GM21360 (cell line): ENCODE measurements around the gene AOPEP.

ENCODE experiments used
- ATAC-seq: cut with Tn5 transposase; IDR thresholded peaks from one replicate; pipeline ENCODE4 v1.9.1; 2021; ENCODE audit warnings: mild to moderate bottlenecking, moderate library complexity; ENCODE audit not compliant: unreplicated experiment

AOPEP gene

DNA sequence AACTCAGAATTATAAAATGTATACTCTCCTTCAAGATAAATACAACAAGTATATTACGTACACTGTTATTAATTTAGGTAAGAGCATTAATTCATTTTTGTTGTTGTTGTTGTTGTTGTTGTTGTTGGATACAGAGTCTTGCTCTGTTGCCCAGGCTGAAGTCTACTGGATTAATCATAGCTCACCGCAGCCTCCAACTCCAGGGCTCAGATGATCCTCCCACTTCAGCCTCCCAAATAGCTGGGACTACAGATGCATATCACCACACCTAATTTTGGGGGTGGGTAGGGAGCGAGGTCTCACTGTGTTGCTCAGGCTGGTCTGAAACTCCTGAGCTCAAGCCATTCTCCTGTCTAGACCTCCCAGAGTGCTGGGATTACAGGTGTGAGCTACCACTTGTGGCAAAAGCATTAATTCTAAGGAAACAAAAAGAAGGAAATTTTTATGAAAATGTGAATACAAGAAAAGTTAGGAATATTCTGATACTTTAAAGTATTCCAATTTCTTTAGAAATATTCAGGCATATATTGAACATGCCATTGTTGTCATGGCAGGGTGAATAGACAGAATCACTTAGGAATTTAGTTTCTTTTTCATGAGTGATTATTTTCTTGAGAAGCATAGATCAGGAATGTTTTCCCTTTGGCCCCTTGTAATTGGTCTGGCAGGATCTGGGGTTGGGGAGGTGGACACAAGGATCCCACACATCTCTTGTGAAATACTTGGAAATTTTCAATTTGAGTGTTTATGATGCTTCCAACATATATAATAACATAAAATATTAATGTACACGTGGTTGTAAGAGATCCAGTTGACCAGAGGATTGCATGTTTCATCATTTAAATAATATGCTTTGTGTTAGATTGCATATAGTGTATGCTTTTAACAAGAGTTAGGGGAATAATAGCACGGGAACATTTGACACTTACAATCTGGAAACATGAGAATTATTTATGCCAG lies 327.4 kb downstream of the AOPEP start:
- ATAC-seq, result no peak

DNA sequence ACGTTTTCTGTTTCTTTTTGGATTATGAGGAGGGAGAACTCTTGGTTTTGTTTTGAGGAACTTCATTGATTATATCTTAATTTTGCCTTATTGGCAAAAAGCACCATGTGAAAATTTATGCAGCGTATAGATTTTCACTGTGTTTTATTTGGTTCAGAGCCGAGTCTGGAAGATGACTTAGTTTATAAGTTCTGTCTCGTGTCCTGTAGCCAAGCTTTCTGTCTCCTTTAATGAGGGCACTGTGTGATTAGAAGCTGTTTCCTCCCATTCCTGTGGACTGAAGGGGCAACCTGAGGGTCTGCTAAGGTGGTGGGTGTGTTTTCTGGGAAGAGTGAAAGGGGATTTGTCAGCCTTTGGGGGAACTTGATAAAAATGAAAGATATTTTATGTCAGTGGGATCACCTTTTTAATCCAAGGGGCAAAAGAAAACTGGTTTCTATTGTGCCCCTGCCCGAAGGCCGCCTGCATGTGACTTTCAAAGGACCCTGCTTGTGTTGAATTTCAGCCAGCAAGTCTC lies 328.9 kb downstream of the AOPEP start:
- ATAC-seq, result no peak

DNA sequence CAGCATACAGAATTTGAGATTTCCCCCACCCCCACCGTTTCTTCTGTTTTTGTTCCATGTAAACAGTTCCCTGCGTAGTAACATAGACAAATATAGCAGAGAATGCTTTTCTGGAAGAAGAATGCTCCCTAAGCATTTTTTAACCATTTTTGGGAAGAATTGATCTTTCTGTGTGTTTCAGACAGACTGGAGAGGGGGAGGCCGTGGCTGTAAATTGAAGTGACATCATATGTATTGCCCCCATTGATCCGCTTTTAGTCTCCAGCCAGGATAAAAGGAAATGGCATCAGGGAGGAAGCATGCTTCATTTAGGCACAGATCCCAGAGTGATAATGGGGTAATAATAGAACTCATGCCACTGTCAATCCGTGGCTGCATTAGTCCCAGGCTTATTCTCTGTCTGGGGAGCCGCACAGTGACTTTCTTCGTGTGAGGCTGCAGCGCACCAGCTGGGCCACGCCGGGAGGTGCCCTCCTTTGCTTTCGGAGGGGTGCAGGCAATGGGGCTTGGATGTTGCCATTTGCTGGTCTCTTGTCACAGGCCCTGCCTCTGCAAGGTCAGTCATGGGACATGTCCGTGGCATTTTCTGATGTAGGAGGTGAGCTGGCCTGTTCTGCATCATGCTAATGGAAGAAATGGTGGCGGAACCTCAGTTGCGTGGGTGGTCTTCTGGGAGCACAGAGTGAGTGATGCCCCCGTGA lies 329.5 kb downstream of the AOPEP start:
- ATAC-seq, result no peak

DNA sequence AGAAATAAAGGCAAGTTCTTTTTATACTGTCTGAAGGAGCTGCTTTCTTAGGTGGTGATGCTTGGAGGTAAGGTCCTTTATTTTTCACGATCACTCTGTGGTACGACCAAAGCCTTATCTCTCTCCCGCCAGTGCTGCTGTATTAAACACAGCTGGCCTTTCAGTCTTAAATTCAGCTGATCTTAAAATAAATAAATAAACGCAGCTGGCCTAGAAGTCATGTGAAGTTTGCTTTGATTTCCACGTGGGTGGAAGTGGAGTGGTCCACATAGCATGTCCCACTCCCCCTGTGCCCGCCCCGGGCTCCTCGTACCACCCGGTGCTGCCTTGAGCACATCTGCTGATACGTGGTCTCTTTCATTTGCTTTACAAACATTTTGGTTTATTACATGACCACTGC lies 330.6 kb downstream of the AOPEP start:
- ATAC-seq, result no peak

DNA sequence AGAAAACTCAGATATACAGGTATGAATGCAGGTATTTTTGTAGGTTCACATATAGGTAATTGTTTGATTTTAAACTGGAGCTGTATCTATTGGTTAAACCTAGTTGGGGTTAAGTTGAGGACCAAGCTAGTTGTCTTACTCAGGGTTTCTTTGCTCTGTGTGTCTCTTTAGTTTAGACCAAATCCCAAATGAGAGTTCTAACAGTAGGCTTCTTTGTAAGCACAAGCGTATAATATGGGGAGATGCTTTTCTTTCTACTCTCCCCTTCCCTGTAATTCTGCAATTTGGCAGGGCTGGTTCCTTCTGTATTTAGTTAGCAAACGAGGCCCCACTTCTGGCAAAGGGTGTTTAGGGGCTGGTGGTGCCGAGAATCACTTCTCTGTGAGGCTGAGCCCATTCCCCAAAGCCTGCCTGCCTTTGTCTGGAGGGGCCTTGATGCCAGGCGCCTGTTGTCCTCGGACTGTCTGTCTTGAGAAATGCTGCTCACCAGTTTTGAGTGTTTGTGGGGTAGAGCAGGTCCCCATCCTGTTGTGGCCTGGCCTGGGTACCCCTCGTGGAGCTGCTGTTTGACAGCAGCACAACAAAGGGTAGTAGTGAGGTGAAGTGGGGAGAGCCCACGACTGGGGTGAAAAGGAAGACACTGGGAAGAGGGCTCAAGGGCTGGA lies 331.8 kb downstream of the AOPEP start:
- ATAC-seq, result no peak

DNA sequence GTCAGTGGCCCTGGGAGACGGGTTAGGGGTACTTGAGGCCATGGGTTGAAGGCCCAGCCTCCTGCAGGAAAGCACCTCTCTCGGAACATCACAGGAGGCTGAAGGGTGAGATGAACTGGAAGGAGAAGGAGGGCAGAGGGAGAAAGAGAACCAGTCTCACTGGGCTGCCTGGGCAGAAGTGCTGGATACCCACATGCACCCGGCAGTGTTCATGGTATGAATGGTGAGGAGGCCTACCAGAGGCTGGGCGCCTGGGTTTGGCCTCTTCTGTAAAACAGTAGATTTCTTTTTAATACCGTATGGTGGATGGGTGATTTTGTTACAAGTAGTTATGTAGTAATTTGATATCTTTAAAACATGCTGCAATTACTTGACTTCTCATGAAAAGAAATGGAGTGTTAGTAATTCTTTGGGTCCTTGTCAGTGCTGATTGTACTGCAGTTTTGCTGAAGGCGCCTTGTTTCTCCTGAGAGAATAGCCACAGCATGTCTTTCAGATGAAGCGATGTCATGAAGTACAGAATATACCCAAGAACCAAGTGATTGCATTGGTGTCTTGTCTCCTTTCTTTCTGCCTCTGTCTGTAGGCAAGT lies 332.4 kb downstream of the AOPEP start:
- ATAC-seq, result no peak

DNA sequence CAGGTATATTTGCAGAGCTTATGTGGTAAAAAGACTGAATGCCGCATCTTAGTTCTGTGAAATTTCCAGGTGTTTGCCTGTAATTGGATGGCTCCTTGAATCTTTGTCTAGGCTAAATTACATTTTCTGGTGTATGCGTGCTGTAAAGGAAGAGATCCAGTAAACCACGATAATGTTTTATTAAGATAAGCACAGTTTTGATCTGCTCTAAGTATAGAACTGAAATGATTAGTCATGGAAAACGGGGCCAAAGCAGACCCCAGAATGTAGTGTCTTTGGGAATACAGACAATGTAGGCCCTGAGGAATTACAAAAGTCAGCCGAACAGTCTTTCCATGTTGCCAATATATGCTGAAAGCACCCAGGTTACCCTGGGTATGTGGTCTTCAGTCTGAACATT lies 333.7 kb downstream of the AOPEP start:
- ATAC-seq, result no peak

DNA sequence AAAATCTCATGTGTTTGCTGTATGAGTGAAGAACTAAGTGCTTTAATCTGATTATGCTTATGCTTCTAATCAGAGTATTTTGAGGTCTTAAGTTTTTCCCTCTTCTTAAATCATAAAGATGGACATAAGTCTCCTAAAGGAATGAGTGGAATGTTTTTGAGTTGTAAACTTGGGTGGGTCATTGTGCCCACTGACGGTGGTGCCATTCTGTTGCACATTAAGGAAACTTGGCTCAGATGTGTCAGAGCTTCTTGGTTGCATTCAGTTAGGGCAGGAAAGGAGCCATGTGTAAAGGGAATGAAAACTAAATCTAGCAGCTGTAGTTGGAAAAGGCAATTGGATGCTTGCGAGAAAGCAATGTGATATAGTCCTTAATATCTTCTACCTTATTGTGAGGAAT lies 334.4 kb downstream of the AOPEP start:
- ATAC-seq, result no peak

DNA sequence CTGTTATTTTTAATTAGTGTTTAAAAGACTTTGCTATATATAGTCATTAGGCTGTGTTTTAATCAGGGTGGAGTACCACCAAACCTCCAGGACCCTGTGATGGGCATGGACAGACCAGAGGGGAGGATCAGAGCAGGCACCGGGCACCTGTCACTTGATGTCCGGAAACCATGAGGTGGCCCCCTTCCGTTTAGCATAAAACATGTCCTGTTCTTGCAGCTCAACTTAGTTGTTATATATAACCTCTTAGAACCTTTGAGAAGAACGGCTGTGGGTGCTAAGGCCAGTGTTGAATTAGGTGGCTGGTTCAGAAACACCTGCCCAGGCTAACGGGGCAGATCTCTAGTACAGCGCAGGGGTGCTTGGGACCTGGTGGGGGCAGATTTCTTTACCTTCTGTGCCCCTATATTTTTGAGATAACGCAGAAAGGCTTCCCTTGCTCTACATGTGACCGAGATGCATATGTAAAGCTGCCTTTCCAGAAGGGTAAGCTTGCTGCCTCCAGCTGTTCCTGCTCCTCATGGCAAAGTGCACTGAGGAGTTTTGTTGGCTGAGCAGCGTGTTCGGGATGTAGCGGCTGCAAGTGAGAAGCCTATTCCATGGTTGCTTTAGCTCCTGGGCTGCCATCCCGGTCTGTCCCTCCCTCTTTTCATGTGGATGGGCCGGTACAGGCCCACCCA lies 335.6 kb downstream of the AOPEP start:
- ATAC-seq, result no peak

DNA sequence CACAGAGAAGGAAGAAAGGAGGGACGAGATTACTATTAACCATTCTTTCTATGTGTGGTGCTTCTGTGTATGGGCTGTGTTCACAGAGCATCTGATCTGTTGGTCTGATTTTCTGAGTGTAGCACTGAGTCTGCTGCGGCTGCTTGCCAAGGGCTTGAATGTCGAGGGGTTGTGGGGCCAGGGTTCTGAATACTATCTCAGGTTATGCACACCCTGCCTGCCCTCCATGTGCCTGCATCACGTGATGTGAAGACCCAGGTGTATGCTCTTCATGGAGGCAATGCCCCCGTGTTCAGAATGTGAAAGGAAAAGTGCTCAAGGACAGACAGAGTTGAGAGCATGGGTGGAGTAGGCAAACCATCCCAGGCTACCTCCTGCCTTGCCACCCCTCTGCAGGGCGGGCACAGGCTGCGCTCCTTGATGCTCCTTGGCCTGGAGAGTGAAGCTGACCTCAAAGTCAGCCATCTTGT lies 336.1 kb downstream of the AOPEP start:
- no peak for ATAC-seq

DNA sequence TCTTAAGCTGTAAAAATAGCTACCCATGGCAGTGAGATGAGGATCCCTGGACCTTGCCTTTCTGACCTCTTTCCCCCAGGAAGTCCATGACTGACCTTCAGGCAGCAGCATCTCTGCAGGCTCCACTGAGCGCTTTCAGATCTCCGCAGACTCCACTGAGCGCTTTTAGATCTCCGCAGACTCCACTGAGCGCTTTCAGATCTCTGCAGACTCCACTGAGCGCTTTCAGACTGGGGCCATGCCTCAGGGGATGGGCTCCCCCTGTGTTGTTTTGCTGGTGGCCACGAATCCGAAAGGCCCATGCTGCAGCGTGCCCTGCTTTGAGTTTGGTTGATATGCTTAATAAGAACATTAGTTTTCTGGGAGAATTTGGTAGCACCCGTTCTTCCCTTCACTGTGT lies 336.8 kb downstream of the AOPEP start:
- no peak for ATAC-seq

DNA sequence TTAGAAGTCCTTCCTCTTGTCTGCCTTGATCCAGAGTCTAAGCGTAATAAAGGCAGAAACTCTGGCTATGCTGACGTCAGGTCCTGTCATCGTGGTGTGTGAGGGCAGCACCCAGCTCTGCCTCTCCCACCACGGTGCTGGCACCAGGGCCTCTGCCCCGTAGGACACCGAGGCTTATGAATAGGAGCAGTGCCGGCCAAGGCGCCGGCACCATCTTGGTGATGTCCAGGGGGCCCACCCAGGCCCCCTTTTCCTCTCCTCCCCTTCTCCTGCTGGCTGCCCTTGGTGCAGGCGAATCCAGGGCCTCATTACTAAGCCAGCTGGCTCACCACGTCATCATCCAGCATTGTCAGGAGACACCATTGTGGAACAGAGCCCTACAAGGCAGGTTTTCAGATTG lies 338.7 kb downstream of the AOPEP start:
- no peak for ATAC-seq

DNA sequence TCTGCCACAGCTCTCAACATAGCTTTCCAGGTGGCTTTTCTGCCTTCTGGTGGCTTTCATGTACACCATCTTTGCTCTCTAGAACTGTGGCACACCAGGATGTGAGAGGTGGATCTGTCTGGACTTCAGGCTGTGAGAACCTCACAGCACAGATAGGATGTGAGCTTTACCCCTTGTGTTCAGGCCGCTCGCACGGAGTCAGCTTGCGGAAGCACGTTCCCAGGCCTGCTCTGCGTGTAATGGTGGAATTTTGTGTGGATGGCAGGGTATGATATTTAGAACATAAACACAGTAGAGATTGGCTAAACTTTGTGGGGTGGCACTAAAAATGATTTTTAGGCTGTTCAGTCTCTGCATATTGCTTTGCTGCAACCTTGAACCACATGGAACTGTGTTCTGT lies 340.6 kb downstream of the AOPEP start:
- ATAC-seq, result no peak

DNA sequence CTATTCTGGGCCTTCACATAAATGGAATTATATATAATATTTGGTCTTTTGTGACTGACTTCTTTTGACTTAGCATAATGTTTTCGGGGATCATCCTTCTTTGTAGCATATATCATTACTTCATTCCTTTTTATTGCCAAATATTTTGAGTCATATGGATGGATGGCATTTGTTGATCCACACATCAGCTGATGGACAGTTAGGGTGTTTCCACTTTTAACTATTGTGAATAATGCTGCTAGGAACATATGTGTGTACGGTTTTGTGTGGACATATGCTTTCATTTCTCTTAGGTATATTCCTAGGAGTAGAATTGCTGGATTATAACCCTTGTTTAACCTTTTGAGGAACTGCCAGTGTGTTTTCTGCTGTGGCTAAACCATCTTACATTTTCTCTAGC lies 341.4 kb downstream of the AOPEP start:
- no peak for ATAC-seq

DNA sequence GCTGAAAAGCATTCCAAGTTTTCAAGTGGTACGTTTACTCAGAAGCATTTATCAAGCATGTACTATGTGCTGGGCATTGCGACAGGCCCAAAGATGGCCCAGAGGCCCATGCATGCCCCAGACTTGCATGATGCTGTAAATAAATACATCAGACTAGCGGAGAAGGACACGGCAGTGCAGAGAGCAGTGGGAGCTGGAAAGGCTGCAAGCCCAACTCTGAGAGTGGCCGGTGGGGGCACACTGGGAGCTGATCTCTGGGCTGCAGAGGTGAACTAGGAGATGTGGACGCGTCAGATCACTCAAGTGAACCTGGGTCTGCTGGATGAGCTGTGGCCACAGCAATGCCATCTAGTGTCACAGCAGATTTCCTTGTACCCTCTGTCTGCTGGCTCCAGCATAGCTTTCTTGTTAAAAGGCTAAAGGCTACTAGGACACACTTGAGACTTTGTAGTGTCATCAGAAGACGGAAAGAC lies 344.1 kb downstream of the AOPEP start:
- ATAC-seq, result no peak

DNA sequence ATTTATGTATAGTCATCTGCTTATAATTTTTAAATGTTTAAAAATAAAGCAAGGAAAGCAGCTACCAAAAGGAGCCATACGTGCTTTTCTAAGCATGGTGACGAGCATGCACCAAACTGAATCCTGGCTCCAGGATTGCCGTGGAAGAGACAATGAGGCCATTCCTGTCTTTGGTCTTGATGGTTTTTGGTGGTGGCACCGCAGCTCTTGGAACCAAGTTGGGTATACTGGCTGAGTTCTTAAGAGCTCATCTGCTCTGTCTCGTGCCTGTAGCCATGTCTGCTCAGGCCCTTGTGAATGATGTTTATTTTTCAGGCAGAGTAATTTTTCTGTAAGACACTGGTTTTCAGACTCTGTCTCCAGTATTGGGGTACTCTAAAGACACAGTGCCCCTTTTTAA lies 345.0 kb downstream of the AOPEP start:
- no peak for ATAC-seq

DNA sequence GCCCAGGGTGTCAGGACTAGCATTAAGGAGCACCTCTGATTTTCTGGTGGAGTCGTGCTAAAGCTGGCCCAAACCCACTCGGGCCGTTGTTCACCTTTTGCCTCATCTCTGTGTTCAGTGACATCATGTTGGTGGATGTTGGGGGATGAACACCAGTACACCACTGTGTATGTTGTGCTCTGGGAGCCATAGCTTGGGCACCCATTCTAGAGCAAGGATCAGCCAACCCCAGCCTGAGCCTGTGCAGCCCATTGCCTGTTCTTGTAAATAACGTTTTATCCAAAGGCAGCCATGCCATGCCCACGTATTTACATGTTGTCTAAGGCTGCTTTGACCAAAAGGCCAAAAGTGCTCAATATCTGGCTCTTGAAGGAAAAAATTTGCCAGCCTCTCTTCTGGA lies 345.4 kb downstream of the AOPEP start:
- ATAC-seq, result no peak

DNA sequence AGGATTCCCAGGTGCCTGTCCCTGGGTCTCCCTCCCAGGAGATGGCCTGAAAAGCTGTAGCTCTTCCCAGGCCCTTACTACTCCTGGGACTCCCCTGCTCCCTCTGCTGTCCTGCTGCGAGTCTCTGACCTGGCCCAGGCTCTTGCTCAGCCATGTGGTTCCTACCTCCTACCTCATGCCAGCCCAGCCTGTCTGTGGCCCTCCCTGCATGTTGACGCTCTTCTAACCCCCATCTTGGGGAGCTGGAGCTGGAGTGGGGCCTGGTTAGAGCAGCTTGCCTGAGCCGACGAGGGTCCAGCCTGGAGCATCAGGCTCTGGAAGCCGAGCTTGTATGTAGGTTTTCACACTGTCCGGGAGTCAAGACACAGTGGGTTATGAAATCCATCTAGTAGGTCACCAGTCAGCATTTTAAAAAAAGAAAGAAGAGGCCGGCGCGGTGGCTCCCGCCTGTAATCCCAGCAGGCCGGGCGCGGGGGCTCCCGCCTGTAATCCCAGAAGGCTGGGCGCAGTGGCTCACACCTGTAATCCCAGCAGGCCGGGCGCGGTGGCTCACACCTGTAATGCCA lies 346.6 kb downstream of the AOPEP start:
- ATAC-seq, result no peak

DNA sequence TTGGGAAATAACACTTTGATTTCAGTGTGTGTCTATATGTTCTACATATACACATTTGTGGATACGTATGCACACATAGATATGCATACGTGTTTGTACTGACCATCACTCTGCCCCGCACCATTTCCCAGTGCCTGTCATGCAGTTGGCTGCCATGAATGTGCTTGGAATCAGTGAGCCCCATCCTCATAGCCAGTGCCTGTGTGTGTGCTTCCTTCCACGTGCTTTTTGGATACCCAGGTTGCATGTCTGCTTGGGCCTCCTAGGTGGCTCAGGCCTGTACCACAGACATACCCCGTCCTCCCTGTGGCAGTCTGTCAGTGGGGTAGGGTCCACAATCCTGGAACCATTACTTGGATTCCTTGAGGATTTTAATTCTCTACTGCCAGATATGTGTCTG lies 347.4 kb downstream of the AOPEP start:
- ATAC-seq, result no peak

DNA sequence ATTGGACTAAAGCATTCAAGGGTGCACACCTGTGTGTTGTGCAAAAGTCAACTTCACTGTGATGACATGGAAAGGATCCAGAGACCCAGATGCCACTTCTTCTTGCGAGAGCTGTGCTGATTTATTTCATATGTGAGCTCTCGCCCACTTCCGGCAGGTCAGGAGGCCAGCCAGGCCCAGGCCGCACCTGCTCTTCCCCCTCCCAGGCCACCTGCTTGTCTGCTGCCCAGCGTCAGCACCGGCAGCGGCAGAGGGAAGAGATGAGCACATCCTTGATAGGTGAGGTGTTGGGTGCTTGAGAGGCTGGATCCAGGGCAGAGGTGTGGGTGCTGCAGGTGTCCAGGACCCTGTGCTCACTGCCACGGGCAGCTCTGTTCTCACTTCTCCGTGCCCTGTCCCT lies 348.1 kb downstream of the AOPEP start:
- no peak for ATAC-seq
